ENCODE data around the gene STK32B.

The STK32B gene

DNA sequence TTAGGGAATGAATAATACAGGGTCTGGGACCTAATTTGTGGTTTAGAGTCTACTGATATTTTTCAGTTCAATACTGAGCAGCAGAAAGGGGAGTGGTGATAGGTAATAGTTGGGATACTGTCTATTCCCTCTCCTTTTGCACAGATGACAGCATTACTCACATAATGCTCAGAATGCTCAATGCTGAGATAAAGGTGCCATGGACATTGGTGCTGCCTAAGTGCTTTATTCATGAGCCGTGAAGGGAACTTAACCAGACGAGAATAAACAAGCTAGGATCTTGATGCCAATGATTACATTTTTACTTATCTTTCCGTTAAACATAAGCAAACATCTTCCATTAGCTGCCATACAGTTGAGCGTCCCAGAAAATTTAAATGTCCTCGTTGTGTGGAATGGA lies 75.6 kb downstream of the STK32B start:
- DNase-seq: no peak

DNA sequence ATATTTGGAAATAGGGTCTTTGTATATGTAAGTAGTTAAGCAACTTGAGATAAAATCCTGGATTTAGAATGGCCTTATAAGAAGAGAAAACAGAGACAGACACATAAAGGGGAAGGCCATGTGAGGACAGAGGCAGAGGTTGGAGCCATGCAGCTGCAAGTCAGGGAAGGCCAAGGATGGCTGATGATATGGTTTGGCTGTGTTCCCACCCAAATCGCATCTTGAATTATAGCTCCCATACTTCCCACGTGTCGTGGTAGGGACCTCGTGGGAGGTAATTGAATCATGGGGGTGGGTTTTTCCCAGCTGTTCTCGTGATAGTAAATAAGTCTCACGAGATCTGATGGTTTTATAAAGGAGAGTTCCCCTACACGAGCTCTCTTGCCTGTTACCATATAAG lies 76.3 kb downstream of the STK32B start:
- no peak for DNase-seq

DNA sequence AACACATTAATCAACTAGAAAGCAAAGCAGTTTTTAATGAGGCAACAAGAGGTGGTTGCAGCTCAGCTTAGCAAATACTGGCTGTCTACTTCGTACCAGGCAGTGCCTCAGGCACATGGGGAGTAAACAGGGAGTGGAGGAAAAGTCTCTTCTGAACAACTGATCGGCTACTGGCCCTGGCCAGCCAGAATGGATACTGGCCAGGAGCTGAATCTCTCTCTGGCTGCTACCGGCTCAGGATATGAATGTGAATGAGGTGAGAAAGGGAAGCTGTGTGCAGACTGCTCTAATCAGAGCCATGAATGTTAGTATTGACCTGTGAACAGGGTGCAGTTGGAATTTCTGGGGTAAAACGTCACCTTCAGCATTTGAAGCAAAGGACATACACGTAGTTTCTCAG lies 77.3 kb downstream of the STK32B start:
- DNase-seq: no peak

GRCh38 chr4:5133201-5133600 lies 81.9 kb downstream of the STK32B start:
- DNase-seq: no peak

- DNase-seq: no peak
Observed at GRCh38 chr4:5133933-5134594, 82.8 kb downstream of the STK32B start.

GRCh38 chr4:5134620-5135019 lies 83.3 kb downstream of the STK32B start:
- no peak for DNase-seq

GRCh38 chr4:5137226-5137625 lies 85.9 kb downstream of the STK32B start:
- DNase-seq: no peak

DNA sequence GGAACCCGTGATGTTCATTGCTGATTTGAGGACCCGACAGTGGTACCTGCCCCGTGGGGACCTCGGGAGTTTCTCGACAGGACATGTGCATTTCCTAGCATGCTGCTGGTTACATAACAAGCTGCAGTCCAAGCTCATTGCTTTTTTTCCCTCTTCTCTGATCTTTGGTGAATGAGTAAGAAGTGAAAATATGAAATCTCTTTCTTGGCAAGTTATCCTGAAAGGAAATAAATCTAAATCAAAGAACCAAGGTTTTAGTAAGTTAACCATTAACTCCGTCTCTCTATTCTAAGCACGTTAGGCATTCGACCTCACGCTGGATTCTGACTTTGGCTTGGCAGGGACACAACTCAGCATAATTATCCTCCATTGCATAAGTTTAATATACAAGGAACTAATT lies 86.6 kb downstream of the STK32B start:
- no peak for DNase-seq

GRCh38 chr4:5138389-5138788 lies 87.1 kb downstream of the STK32B start:
- no peak for DNase-seq

GRCh38 chr4:5139141-5139540 lies 87.9 kb downstream of the STK32B start:
- no peak for DNase-seq

- DNase-seq: no peak
Observed at GRCh38 chr4:5141802-5142201, 90.5 kb downstream of the STK32B start.

DNA sequence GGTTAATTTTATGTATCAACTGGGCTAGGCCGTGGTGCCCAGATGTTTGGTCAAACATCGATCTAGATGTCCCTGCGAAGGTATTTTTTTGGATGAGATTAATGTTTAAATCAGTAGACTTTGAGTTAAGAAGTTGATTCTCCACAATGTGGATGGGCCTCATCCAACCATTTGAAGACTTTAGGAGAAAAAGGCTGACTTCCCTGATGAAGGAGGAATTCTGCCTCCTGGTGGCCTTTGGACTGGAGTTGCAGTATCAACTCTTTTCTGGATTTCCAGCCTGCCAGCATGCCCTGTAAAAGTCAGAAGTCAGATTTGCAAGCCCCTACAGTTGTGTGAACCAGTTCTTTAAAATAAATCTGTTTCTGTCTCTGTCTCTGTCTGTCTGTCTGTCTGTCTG lies 91.4 kb downstream of the STK32B start:
- no peak for DNase-seq

GRCh38 chr4:5143306-5143861 lies 92.1 kb downstream of the STK32B start:
- DNase-seq: no peak

DNA sequence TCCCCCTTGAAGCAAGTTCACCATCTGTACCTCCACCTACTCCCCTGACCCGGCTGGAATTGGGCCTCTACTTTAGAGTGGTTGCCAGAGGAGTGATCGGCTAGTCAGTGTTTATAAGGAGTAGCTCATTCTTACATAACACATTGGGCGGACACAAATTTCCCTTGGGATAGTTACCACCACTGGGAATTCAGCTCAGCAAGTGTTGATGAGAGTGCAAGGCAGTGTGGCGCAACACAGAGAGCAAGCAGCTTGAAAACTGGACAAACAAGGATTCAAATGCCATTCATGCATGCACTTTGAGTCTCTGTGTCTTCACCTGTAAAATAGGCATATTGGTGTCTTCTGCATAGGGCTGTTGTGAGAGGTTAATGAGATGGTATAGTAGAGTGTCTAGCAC lies 92.7 kb downstream of the STK32B start:
- no peak for DNase-seq

DNA sequence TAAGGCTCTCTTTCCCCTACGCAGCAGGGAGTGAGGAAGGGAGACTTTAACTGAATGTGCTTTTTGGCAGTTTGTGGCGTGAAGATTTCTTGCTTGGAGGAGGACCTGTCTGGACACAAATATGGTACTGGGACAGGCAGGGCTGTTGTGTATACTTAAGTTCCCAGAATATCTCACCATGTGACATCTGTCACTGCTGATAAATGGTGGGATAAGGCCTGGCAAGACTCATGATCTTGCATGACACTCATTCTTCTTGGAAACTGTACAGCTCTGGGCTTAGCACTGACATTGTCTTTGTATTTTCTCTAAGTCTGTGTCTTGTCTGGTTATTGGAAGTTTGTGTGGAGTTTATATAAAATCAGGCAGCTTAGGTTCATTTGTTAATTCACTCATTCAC lies 93.1 kb downstream of the STK32B start:
- DNase-seq: no peak

- DNase-seq: no peak
Observed at GRCh38 chr4:5146248-5146647, 95.0 kb downstream of the STK32B start.

DNA sequence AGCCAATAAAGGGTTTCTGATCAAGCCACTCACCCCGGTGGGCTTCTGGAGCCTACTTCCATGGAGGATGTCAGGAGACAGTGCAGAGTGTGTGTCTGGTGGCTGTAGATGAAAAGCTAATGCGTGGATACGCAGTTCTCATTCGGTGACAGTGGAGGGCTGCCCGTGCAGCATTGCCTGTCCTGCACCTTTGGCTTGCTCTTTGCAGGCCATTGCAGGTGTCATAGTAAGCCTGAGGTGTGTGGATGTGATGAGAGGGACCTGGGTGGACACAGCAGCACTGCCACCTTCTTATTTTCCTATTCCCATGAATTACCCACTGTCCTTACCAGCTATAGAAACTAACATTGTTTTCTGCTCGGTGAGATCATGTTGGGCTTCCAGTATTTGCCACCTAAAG lies 101.2 kb downstream of the STK32B start:
- no peak for DNase-seq

GRCh38 chr4:5156682-5157081 lies 105.4 kb downstream of the STK32B start:
- no peak for DNase-seq

- DNase-seq: peak; percentile 6
Observed at GRCh38 chr4:5157791-5158770, 106.8 kb downstream of the STK32B start.

- DNase-seq: no peak
Observed at GRCh38 chr4:5158825-5159224, 107.5 kb downstream of the STK32B start.

GRCh38 chr4:5160668-5161067 lies 109.4 kb downstream of the STK32B start:
- no peak for DNase-seq

DNA sequence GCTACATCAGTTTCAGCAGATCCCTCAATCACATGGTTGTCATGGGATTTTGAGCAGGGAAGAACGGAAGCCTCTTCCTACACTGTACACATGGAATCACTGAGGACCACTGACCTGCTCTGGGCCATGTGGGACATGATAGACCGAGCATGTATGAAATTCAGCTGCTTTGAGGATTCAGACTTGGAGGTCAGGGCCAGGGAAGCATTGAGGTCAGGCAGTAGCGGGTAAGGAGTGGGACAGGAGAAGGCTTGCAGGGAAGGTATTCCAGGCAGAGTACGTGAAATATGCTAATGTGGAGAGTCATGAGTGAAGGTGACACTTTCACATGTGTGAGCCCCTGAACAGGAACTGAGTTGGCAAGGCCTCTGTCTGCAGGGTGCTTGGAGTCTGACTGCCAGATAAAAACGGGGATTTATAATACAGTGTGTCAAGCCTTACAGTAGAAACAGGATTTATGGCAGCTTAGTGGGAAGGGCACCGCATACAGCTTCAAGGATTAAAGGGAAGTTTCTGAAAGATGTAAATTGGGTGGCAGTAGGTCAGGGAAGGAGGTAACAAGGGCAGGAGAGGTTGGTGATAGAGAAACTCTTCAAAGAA lies 111.7 kb downstream of the STK32B start:
- DNase-seq: no peak

GRCh38 chr4:5164221-5164912 lies 113.1 kb downstream of the STK32B start:
- no peak for DNase-seq
